Stimulated activated naive CD8-positive, alpha-beta T cell treated with anti-CD3 and anti-CD28 coated beads, Interleukin-15, Interleukin-2, amounts not matched to agents 100 ng/mL and 50 ng/mL, for 24 hours (primary cell): ENCODE data around the gene EGFL6.

Experiments used
- H3K27ac Mint-ChIP-seq: one replicate; pipeline ENCODE4 v1.8.0; 2021; ENCODE audit warnings: mild to moderate bottlenecking, mixed read lengths
- H3K27me3 Mint-ChIP-seq: one replicate; pipeline ENCODE4 v1.8.0; 2021; ENCODE audit warnings: mixed read lengths
- H3K36me3 Mint-ChIP-seq: one replicate; pipeline ENCODE4 v1.8.0; 2021; ENCODE audit warnings: low read depth, mixed read lengths
- H3K4me1 Mint-ChIP-seq: one replicate; pipeline ENCODE4 v1.8.0; 2021; ENCODE audit warnings: low read depth, mixed read lengths
- H3K4me3 Mint-ChIP-seq: one replicate; pipeline ENCODE4 v1.8.0; 2021; ENCODE audit warnings: mild to moderate bottlenecking, mixed read lengths
- H3K9me3 Mint-ChIP-seq: one replicate; pipeline ENCODE4 v1.8.0; 2021; ENCODE audit warnings: mixed read lengths

Gene EGFL6, protein sequence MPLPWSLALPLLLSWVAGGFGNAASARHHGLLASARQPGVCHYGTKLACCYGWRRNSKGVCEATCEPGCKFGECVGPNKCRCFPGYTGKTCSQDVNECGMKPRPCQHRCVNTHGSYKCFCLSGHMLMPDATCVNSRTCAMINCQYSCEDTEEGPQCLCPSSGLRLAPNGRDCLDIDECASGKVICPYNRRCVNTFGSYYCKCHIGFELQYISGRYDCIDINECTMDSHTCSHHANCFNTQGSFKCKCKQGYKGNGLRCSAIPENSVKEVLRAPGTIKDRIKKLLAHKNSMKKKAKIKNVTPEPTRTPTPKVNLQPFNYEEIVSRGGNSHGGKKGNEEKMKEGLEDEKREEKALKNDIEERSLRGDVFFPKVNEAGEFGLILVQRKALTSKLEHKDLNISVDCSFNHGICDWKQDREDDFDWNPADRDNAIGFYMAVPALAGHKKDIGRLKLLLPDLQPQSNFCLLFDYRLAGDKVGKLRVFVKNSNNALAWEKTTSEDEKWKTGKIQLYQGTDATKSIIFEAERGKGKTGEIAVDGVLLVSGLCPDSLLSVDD

DNA sequence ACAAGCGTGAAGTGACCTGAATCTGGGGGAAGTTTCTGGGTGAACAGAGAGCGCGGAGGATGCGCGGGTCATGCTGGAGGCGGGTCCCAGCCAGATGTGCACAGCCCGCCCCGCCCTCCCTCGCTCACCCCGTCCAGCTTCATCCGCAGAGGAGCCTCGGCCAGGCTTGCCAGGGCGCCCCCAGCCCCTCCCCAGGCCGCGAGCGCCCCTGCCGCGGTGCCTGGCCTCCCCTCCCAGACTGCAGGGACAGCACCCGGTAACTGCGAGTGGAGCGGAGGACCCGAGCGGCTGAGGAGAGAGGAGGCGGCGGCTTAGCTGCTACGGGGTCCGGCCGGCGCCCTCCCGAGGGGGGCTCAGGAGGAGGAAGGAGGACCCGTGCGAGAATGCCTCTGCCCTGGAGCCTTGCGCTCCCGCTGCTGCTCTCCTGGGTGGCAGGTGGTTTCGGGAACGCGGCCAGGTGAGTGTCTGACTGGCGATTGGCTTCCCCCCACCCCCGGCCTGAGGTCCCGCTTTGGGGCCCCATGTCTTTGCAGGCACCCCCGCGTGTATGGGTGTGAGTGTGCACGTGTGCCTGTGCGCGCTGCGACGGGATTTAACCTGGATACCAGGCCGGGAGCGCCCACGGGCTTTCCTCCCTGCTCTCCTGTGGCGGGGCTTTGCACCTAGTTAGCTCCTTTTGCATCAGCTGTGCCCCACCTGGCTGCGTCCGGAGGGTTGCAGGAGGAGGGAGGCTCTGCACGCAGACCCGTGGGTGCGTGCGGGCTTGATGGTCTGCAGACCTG is at the start of gene EGFL6:
TSS of gene EGFL6 (plus strand) at position 123 of the 782 bp plus-strand sequence. CDS start at position 384, 261 bp downstream.
- H3K4me1 Mint-ChIP-seq = peaks cover 10% of the 10 kb centered on the region
- peaks cover 38% of the 10 kb centered on the region for H3K27me3 Mint-ChIP-seq
- H3K9me3 Mint-ChIP-seq = no peaks in the 10 kb centered on the region
- peak within 1 kb of the TSS; percentile 50 for H3K4me3 Mint-ChIP-seq
- H3K27ac Mint-ChIP-seq = no peak within 1 kb of the TSS
- no peaks in the 10 kb centered on the region for H3K36me3 Mint-ChIP-seq

DNA sequence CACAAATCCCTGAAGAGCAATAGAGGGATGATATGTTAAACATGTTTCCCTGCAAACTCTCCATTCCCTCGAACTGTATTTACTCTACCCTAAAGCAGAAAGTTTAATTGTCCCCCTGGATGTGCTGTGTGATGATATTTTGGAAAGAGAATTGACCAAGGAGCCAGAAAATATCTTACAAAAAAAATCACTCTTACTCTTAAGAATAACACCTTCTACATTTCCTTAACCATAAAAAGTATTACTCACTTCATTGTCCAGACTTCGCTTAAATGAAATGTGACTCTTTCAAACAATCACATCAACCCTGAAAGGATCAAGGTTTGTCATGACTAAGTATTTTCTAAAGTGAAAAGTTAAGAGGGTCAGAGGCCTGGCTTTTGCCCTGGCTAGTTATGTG is 49.0 kb upstream of the EGFL6 start:
- H3K36me3 Mint-ChIP-seq = no peaks in the 10 kb centered on the region
- no peaks in the 10 kb centered on the region for H3K4me1 Mint-ChIP-seq
- H3K4me3 Mint-ChIP-seq = no peak overlapping the region
- H3K9me3 Mint-ChIP-seq = no peaks in the 10 kb centered on the region
- no peak overlapping the region for H3K27ac Mint-ChIP-seq
- no peaks in the 10 kb centered on the region for H3K27me3 Mint-ChIP-seq

DNA sequence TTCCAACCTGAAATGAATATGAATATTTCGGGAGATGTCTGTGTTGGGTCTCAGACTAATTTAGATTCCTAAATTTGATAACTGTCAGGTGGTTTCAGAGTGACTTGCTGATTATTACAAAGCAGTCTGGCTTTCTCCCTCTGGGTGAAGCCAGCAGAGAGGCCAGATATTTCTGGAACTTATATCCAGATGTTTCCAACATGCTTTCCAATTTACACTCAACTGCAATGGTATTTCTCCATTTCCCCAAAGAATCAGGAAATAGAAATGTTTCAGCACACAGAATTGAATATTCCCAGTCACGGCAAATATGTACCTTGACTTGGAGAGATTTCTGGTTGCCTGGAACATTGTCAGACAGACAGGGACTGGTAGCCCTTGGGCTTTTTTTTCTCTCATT is 48.5 kb upstream of the EGFL6 start:
- no peaks in the 10 kb centered on the region for H3K27me3 Mint-ChIP-seq
- no peaks in the 10 kb centered on the region for H3K36me3 Mint-ChIP-seq
- no peak overlapping the region for H3K27ac Mint-ChIP-seq
- no peaks in the 10 kb centered on the region for H3K4me1 Mint-ChIP-seq
- no peaks in the 10 kb centered on the region for H3K9me3 Mint-ChIP-seq
- no peak overlapping the region for H3K4me3 Mint-ChIP-seq

DNA sequence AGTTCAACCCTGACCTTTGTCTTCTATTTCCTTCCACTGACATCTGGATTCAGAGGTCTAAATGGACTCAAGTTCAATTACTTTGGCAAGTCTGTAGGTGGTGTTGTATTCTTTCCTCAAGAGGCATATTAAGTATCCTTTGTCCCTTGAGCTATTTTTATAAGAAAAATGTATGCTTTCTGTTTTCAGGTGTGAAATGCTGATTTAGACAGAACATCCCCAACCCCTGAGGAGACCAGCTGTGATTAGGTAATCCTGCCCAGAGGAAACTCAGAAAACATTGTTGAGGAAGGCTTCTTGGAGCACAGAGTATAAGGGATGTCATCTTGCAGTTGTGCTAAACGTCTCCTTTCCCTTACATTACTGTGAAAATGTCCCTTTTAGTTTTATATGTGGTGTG is 46.6 kb upstream of the EGFL6 start:
- Mint-ChIP-seq H3K4me1 (no peaks in the 10 kb centered on the region), H3K27ac (no peak overlapping the region), H3K27me3 (no peaks in the 10 kb centered on the region), H3K36me3 (no peaks in the 10 kb centered on the region), H3K9me3 (no peaks in the 10 kb centered on the region), H3K4me3 (no peak overlapping the region)

DNA sequence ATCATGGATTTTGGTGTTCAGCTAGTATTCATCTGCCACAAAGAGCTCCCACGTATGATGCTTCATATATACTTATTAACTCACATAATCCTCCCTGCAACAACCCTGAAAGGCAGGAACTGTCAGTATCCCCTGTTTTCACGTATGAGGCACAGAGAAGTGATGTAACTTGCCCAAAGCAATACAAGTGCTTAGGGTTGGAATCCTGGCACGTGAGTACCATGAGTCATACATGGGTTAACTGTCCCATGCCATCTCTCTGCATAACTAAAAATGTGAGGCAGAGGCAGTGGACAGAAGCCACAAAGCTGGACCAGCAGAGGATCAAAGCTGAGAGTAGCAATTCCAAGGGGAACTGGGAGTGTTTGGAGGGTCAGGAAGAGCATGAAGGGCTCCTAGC is 35.7 kb upstream of the EGFL6 start:
- H3K27me3 Mint-ChIP-seq = no peaks in the 10 kb centered on the region
- H3K4me1 Mint-ChIP-seq = no peaks in the 10 kb centered on the region
- H3K9me3 Mint-ChIP-seq = no peaks in the 10 kb centered on the region
- no peak overlapping the region for H3K4me3 Mint-ChIP-seq
- H3K36me3 Mint-ChIP-seq = no peaks in the 10 kb centered on the region
- H3K27ac Mint-ChIP-seq = no peak overlapping the region

DNA sequence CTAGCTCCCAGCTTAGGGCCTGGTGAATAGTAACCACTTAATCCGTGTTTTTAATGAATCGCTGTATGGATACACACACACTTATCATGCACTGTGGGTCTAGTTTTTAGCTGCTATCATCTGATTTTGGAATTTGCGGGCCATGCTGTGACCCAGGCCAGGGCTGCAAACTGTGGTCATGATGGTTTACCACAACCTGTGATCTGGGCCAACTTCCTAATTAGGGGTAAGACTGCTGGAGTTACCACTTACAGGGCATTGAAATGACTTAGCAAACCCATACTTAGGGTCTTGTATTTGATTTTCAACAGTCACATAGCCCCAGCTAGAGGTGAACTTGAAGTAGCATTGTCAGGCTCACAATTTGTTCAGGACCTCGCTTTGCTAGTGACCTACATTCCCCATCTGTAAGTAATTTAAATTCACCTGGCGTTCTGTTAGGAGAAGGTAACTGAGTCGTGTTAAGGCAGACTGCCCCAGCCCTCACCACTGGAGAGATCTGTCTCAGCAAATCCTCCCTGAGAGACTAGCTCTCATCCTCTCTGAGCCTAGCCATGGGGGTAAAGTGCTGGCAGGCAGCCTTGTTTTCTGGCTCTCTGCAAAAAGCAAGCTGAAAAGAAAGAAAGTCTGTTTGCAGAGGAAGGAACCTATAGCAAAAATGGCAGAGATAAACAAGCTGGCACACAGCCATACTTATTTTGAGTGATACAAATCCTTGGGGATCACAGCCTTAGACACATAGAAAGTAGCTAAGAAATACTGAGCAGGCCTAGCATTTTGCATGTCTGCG is 33.8 kb upstream of the EGFL6 start:
- Mint-ChIP-seq H3K27ac (no peak overlapping the region), H3K9me3 (no peaks in the 10 kb centered on the region), H3K4me3 (no peak overlapping the region), H3K4me1 (no peaks in the 10 kb centered on the region), H3K36me3 (no peaks in the 10 kb centered on the region), H3K27me3 (no peaks in the 10 kb centered on the region)

DNA sequence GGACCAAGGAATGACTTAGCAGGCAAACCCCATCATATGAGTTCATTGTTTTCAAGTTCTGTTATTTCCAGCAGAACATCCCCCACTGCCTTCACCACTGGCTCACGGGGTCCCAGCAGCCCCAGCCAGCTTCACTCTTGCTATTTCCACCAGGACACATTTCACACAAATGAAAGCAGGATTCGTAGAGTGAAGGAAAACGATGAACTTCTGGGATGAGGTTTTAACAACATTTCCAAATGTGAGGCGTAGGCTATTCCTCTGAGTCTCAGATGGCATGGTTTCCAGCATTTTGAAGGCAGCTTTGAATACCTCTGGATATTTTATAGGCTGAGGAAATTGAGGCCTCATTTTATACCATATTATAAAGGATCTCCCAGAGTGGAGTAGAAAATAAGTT is 32.9 kb upstream of the EGFL6 start:
- H3K4me1 Mint-ChIP-seq = no peaks in the 10 kb centered on the region
- no peak overlapping the region for H3K4me3 Mint-ChIP-seq
- no peaks in the 10 kb centered on the region for H3K36me3 Mint-ChIP-seq
- no peaks in the 10 kb centered on the region for H3K27me3 Mint-ChIP-seq
- H3K27ac Mint-ChIP-seq = no peak overlapping the region
- no peaks in the 10 kb centered on the region for H3K9me3 Mint-ChIP-seq

DNA sequence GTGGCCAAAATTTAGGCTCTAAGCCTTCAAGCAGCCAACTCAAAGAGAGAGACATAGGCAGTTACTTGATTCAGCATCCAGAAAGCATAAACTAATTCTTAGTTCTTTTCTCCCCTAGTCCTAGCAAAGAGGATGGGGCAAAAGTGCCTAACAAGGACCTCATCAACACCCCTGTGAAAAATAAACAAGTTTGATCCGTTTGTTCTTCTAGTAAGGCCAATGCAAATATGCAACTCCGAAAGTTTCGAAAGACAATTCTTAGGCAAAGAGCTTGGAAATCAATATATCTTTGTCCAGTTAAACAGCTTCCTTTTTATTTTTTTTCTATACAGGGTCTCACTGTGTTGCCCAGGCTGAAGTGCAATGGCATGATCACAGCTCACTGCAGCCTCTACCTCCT is 31.0 kb upstream of the EGFL6 start:
- Mint-ChIP-seq H3K4me3 (no peak overlapping the region), H3K36me3 (no peaks in the 10 kb centered on the region), H3K27ac (no peak overlapping the region), H3K9me3 (no peaks in the 10 kb centered on the region), H3K27me3 (no peaks in the 10 kb centered on the region), H3K4me1 (no peaks in the 10 kb centered on the region)

DNA sequence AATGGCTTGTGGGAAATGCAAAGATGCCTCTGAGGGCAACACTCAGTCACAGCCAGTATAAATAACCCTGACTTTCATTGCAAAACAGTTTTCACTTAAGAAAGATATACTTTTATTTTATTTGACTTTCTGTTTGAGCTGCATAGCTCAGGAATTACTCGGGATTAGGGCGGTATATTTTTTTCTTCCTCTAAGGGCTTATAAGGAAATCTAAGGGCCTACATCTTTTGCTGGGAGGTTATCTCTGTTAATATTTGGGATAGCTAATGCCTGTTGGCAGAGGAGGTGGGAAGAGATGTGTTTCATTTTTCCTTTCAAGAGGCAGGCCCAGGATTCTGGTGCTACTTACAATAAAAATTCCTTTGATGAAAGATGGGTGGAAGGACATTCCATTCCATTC is 28.8 kb upstream of the EGFL6 start:
- H3K27me3 Mint-ChIP-seq = no peaks in the 10 kb centered on the region
- no peaks in the 10 kb centered on the region for H3K9me3 Mint-ChIP-seq
- no peak overlapping the region for H3K4me3 Mint-ChIP-seq
- H3K4me1 Mint-ChIP-seq = no peaks in the 10 kb centered on the region
- H3K36me3 Mint-ChIP-seq = no peaks in the 10 kb centered on the region
- no peak overlapping the region for H3K27ac Mint-ChIP-seq

DNA sequence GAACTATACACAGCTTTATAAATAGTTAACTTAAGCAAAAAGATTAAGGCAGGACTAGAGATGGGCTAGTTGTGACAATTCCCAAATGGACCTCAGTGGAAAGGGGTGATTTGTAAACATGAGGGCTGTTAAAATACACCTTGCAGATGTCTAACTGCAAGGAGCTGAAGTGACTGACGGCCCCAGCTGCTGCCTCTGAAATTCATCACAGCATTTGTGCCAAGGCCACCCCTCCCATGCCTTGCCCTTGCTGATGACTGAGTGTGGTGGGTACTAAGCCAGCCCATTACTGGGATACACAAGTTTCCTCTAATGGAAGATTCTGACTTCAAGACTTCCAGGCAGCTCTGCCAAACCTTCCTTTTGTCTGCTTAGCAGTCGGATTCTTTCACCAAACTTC is 23.7 kb upstream of the EGFL6 start:
- H3K27me3 Mint-ChIP-seq = peaks cover 12% of the 10 kb centered on the region
- H3K36me3 Mint-ChIP-seq = no peaks in the 10 kb centered on the region
- no peaks in the 10 kb centered on the region for H3K9me3 Mint-ChIP-seq
- H3K27ac Mint-ChIP-seq = no peak overlapping the region
- H3K4me1 Mint-ChIP-seq = peaks cover 6% of the 10 kb centered on the region
- no peak overlapping the region for H3K4me3 Mint-ChIP-seq

DNA sequence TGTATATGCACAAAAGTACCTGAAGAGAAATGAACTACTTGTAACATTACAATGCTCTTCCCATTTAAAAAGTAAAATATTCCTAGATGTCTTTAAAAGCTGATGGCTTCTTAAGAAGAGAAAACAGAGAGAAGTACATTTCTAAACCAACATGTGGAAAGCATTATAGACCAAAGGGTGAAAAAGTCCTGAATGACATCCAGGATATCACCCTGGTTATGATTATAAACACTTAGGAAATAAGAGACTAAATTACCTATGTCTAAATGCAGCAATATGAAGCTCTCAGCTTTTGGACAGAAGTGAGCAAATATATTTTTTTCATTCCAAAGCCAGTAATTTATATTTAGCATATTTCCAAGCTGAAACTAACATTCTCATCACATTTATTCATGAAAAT is 21.7 kb upstream of the EGFL6 start:
- H3K4me1 Mint-ChIP-seq = peaks cover 6% of the 10 kb centered on the region
- peaks cover 12% of the 10 kb centered on the region for H3K27me3 Mint-ChIP-seq
- H3K36me3 Mint-ChIP-seq = no peaks in the 10 kb centered on the region
- no peak overlapping the region for H3K27ac Mint-ChIP-seq
- no peaks in the 10 kb centered on the region for H3K9me3 Mint-ChIP-seq
- no peak overlapping the region for H3K4me3 Mint-ChIP-seq

DNA sequence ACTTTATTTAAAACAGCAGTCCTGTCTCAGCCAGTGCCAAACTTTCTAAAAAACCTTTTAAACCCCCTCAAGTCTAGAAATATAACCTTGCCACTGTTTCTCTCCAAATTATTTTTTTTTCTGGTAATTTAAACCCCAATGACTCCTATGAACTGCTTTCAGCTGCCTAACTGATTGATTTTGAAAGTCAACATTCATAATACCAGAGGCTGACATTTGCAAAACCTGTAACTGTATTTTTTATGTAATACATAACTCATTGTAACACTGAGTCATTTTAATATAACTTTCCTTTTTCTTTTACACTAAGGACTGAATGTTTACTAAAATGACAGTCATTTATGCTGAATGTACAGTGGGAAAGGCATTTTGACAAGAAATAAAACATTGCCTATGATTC is 19.1 kb upstream of the EGFL6 start:
- Mint-ChIP-seq H3K27ac (no peak overlapping the region), H3K9me3 (no peaks in the 10 kb centered on the region), H3K36me3 (no peaks in the 10 kb centered on the region), H3K27me3 (peaks cover 12% of the 10 kb centered on the region), H3K4me1 (peaks cover 6% of the 10 kb centered on the region), H3K4me3 (no peak overlapping the region)

DNA sequence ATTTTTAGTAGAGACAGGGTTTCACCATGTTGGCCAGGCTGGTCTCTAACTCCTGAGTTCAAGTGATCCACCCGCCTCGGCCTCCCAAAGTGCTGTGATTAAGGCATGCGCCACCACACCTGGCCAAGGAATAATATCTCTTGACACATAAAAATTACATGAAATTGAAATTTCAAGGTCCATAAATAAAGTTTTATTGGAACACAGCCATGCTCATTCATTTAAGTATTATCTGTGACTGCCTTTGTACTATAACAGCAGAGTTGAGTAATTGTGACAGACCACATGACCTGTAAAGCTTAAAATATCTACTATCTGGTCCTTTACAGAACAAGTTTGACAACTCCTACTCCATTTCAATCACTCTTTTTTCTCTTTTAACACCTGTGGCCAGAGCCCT is 17.8 kb upstream of the EGFL6 start:
- Mint-ChIP-seq H3K4me1 (peaks cover 6% of the 10 kb centered on the region), H3K27me3 (peaks cover 11% of the 10 kb centered on the region), H3K4me3 (no peak overlapping the region), H3K36me3 (no peaks in the 10 kb centered on the region), H3K27ac (no peak overlapping the region), H3K9me3 (no peaks in the 10 kb centered on the region)

DNA sequence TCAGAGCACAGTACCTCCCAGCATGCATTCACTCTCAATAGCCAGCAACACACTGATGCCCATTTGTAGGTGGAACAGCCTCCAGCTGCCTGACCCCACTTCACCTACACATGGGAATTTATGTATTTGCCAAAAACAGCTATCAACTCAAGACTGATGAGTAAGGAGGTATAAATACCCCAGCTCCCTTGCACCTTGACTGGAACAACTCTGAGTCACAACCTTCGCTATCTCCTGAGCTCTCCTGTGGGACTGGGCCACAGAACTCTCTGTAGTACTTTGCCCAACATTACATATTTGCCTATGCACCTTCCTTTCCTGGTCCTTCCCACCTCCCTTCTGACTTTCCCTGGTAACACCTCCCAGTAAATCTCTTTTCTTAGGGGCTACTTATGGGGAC is 16.5 kb upstream of the EGFL6 start:
- no peaks in the 10 kb centered on the region for H3K9me3 Mint-ChIP-seq
- H3K36me3 Mint-ChIP-seq = no peaks in the 10 kb centered on the region
- peaks cover 6% of the 10 kb centered on the region for H3K4me1 Mint-ChIP-seq
- peaks cover 12% of the 10 kb centered on the region for H3K27me3 Mint-ChIP-seq
- no peak overlapping the region for H3K27ac Mint-ChIP-seq
- no peak overlapping the region for H3K4me3 Mint-ChIP-seq

DNA sequence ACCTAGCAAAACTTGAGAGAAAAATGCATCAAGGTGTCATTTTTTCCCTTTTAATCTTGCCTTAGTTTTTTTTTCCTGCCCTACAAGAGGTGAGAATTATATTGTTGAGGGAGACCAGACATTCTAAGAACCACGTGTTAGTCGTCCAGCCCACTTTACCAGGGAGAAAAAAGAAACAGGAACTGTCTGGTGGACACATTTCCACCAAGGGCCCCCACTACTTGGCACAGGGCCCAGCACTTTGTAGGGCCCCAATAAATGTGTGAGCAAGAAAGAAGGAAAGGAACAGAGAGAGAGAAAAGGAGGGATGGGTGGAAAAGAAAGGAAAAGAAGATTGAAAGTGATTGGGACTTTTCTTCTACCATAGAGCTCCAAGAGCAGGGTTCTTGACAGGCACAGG is 3.9 kb upstream of the EGFL6 start:
- peaks cover 30% of the 10 kb centered on the region for H3K27me3 Mint-ChIP-seq
- H3K36me3 Mint-ChIP-seq = no peaks in the 10 kb centered on the region
- no peak overlapping the region for H3K4me3 Mint-ChIP-seq
- no peaks in the 10 kb centered on the region for H3K9me3 Mint-ChIP-seq
- H3K27ac Mint-ChIP-seq = no peak overlapping the region
- peaks cover 7% of the 10 kb centered on the region for H3K4me1 Mint-ChIP-seq
